ENCODE data around the gene RIC3.
A peak's percentile ranks its signal among the peaks of the same experiment; 100 is the strongest.

DNA sequence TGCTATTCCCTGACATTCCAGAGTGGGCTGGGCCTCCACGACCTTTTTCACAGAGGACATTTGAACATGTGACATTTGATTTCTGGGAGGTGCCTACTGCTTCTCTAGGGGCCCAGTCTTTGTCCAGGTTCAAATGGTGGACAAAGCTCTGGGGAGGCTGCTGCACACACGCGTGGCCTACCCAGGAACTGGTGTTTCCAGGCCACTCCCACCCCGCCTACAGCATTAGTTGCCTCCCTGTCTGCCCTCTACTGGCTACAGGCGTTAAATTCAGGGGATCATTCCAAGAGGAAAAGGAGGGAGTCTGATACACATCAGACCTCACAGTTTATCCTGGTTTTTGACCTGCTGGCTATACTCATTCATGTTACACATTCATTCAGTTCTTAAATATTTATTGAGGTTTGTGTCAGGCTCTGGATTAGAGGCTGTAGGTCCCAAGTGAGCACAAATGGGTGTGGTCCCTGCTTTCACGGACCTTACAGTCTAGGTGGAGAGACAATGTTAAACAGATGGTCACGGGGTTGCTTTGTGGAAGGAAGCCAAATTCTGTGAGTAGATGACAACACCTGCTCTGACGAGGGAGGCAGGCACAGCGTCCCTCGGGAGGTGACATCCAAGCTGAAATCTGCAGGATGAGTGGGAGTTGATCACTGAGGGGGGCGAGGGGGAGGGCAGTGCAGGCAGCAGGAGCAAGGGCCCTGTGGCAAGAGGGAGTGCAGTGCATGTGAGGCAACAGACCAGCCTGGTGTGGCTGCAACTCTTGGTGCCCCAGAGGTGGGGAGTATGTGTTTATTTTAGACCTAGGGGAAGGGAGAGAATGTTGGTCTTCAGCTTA lies 76.0 kb downstream of the RIC3 start:
- TF ChIP-seq POLR2AphosphoS5 (IDR thresholded peaks at IDR 0.05; ENCODE audit: insufficient read depth, low read depth, low read length) = no peak
- TF ChIP-seq, protein P1, sequence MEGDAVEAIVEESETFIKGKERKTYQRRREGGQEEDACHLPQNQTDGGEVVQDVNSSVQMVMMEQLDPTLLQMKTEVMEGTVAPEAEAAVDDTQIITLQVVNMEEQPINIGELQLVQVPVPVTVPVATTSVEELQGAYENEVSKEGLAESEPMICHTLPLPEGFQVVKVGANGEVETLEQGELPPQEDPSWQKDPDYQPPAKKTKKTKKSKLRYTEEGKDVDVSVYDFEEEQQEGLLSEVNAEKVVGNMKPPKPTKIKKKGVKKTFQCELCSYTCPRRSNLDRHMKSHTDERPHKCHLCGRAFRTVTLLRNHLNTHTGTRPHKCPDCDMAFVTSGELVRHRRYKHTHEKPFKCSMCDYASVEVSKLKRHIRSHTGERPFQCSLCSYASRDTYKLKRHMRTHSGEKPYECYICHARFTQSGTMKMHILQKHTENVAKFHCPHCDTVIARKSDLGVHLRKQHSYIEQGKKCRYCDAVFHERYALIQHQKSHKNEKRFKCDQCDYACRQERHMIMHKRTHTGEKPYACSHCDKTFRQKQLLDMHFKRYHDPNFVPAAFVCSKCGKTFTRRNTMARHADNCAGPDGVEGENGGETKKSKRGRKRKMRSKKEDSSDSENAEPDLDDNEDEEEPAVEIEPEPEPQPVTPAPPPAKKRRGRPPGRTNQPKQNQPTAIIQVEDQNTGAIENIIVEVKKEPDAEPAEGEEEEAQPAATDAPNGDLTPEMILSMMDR (IDR thresholded peaks at IDR 0.05; ENCODE audit: extremely low read depth in 1 of 2, insufficient read depth in 1 of 2, low read depth in 1 of 2, low read length in 2 of 2) = peak; percentile 67 to 68
